BLaER1 (cell line): ENCODE measurements around the gene NPAS2.

Source experiments
- H3K27ac ChIP-seq: shearing (Covaris generic); formaldehyde crosslinking; 2 replicates; pipeline ENCODE4 v1.8.1; 2022
- H3K27me3 ChIP-seq: shearing (Covaris generic); formaldehyde crosslinking; 2 replicates; pipeline ENCODE4 v1.8.1; 2022
- H3K36me3 ChIP-seq: shearing (Covaris generic); formaldehyde crosslinking; 2 replicates; pipeline ENCODE4 v1.8.1; 2022
- H3K4me1 ChIP-seq: shearing (Covaris generic); formaldehyde crosslinking; 2 replicates; pipeline ENCODE4 v1.8.1; 2022
- H3K4me2 ChIP-seq: shearing (Covaris generic); formaldehyde crosslinking; 2 replicates; pipeline ENCODE4 v1.8.1; 2022
- H3K4me3 ChIP-seq: shearing (Covaris generic); formaldehyde crosslinking; 2 replicates; pipeline ENCODE4 v1.8.1; 2022
- H3K9ac ChIP-seq: shearing (Covaris generic); formaldehyde crosslinking; 2 replicates; pipeline ENCODE4 v1.8.1; 2022
- H3K9me3 ChIP-seq: shearing (Covaris generic); formaldehyde crosslinking; 2 replicates; pipeline ENCODE4 v1.8.1; 2022
- H4K20me1 ChIP-seq: shearing (Covaris generic); formaldehyde crosslinking; 2 replicates; pipeline ENCODE4 v1.8.1; 2022
- Cebpa-rat ChIP-seq: shearing (Covaris generic); IDR thresholded peaks from 2 replicates; pipeline ENCODE4 v1.8.1; 2022

Gene NPAS2

GRCh38 chr2:100819370-100820272 lies at the start of gene NPAS2:
TSS of gene NPAS2 (plus strand) at chr2:100820139. CDS start at chr2:100904755, 84,616 bp downstream.
- peaks cover 30% of the 10 kb centered on the region for H3K9me3 ChIP-seq
- H3K36me3 ChIP-seq = no peaks in the 10 kb centered on the region
- no peak within 1 kb of the TSS for H3K4me3 ChIP-seq
- H4K20me1 ChIP-seq = no peaks in the 10 kb centered on the region
- TF ChIP-seq Cebpa-rat = no peak
- no peaks in the 10 kb centered on the region for H3K4me1 ChIP-seq
- H3K27me3 ChIP-seq = peaks cover 41% of the 10 kb centered on the region
- no peak within 1 kb of the TSS for H3K9ac ChIP-seq
- H3K27ac ChIP-seq = no peak within 1 kb of the TSS
- no peak within 1 kb of the TSS for H3K4me2 ChIP-seq

GRCh38 chr2:100771125-100771524 lies 48.8 kb upstream of the NPAS2 start:
- no peaks in the 10 kb centered on the region for H3K9me3 ChIP-seq
- H3K27ac ChIP-seq = no peak overlapping the region
- H3K27me3 ChIP-seq = no peaks in the 10 kb centered on the region
- no peak overlapping the region for H3K4me3 ChIP-seq
- H4K20me1 ChIP-seq = no peaks in the 10 kb centered on the region
- H3K4me2 ChIP-seq = no peak overlapping the region
- no peaks in the 10 kb centered on the region for H3K4me1 ChIP-seq
- H3K36me3 ChIP-seq = no peaks in the 10 kb centered on the region
- no peak for TF ChIP-seq Cebpa-rat
- no peak overlapping the region for H3K9ac ChIP-seq

- H3K4me3 ChIP-seq = no peak overlapping the region
- no peaks in the 10 kb centered on the region for H3K36me3 ChIP-seq
- TF ChIP-seq Cebpa-rat = no peak
- no peak overlapping the region for H3K27ac ChIP-seq
- H3K4me1 ChIP-seq = no peaks in the 10 kb centered on the region
- H3K27me3 ChIP-seq = no peaks in the 10 kb centered on the region
- no peak overlapping the region for H3K4me2 ChIP-seq
- no peak overlapping the region for H3K9ac ChIP-seq
- H3K9me3 ChIP-seq = no peaks in the 10 kb centered on the region
- no peaks in the 10 kb centered on the region for H4K20me1 ChIP-seq
Observed at GRCh38 chr2:100773538-100773937, 46.4 kb upstream of the NPAS2 start.

GRCh38 chr2:100776445-100776844 lies 43.5 kb upstream of the NPAS2 start:
- Histone ChIP-seq H3K27ac (no peak overlapping the region), H3K36me3 (no peaks in the 10 kb centered on the region), H4K20me1 (no peaks in the 10 kb centered on the region), H3K4me3 (no peak overlapping the region), H3K27me3 (no peaks in the 10 kb centered on the region), H3K9ac (no peak overlapping the region), H3K4me2 (no peak overlapping the region), H3K9me3 (no peaks in the 10 kb centered on the region), H3K4me1 (no peaks in the 10 kb centered on the region)
- TF ChIP-seq Cebpa-rat = no peak

- no peaks in the 10 kb centered on the region for H3K4me1 ChIP-seq
Observed at GRCh38 chr2:100778637-100779450, 41.1 kb upstream of the NPAS2 start.

GRCh38 chr2:100779908-100780202 lies 40.1 kb upstream of the NPAS2 start:
- H3K9ac ChIP-seq = no peak overlapping the region
- H3K27ac ChIP-seq = no peak overlapping the region
- H3K4me2 ChIP-seq = no peak overlapping the region
- no peaks in the 10 kb centered on the region for H3K9me3 ChIP-seq
- no peak overlapping the region for H3K4me3 ChIP-seq
- no peaks in the 10 kb centered on the region for H4K20me1 ChIP-seq
- no peaks in the 10 kb centered on the region for H3K27me3 ChIP-seq
- no peak for TF ChIP-seq Cebpa-rat
- no peaks in the 10 kb centered on the region for H3K4me1 ChIP-seq
- no peaks in the 10 kb centered on the region for H3K36me3 ChIP-seq

More at GRCh38 chr2:100778637-100779450, 41.1 kb upstream of the NPAS2 start:
- H3K36me3 ChIP-seq = no peaks in the 10 kb centered on the region
- H3K4me3 ChIP-seq = no peak overlapping the region
- no peaks in the 10 kb centered on the region for H3K27me3 ChIP-seq
- no peak for TF ChIP-seq Cebpa-rat
- H4K20me1 ChIP-seq = no peaks in the 10 kb centered on the region
- H3K27ac ChIP-seq = no peak overlapping the region
- H3K9me3 ChIP-seq = no peaks in the 10 kb centered on the region
- no peak overlapping the region for H3K4me2 ChIP-seq
- H3K9ac ChIP-seq = no peak overlapping the region

GRCh38 chr2:100780203-100781008 lies 39.5 kb upstream of the NPAS2 start:
- Histone ChIP-seq H3K4me2 (no peak overlapping the region), H4K20me1 (no peaks in the 10 kb centered on the region), H3K36me3 (no peaks in the 10 kb centered on the region), H3K27ac (no peak overlapping the region), H3K4me1 (no peaks in the 10 kb centered on the region), H3K4me3 (no peak overlapping the region), H3K9ac (no peak overlapping the region), H3K9me3 (no peaks in the 10 kb centered on the region), H3K27me3 (no peaks in the 10 kb centered on the region)
- no peak for TF ChIP-seq Cebpa-rat

GRCh38 chr2:100781009-100781325 lies 39.0 kb upstream of the NPAS2 start:
- TF ChIP-seq Cebpa-rat = no peak
- Histone ChIP-seq H3K27ac (no peak overlapping the region), H3K4me1 (no peaks in the 10 kb centered on the region), H3K4me2 (no peak overlapping the region), H3K27me3 (no peaks in the 10 kb centered on the region), H3K4me3 (no peak overlapping the region), H3K9me3 (no peaks in the 10 kb centered on the region), H3K9ac (no peak overlapping the region), H4K20me1 (no peaks in the 10 kb centered on the region), H3K36me3 (no peaks in the 10 kb centered on the region)

- Histone ChIP-seq H3K9me3 (no peaks in the 10 kb centered on the region), H3K36me3 (no peaks in the 10 kb centered on the region), H4K20me1 (no peaks in the 10 kb centered on the region), H3K27me3 (no peaks in the 10 kb centered on the region), H3K4me3 (no peak overlapping the region), H3K4me1 (no peaks in the 10 kb centered on the region), H3K27ac (no peak overlapping the region), H3K4me2 (0 out of 2 replicates have a peak overlapping the region, but pooled peaks have one; percentile 9), H3K9ac (no peak overlapping the region)
- TF ChIP-seq Cebpa-rat = no peak
Observed at GRCh38 chr2:100781523-100782379, 38.2 kb upstream of the NPAS2 start.
